Thymus (tissue), 11 donors: Measurements from ENCODE around the gene ANKRD12. TPM values are rescaled to one million over a fixed set of nuclear protein-coding genes. Genes with fewer than 3 reads are reported as not detected.

Experiments used
- DNase-seq, 9 donors: peaks; one replicate each; pipeline ENCODE4 v3.0.0-alpha.2; 2013; ENCODE audit warnings: low spot score in 9 of 9, low read depth in 6 of 9, missing footprints in 1 of 9
- H3K27ac ChIP-seq, 2 donors: one replicate each; pipeline ENCODE4 v1.5.1; 2013; ENCODE audit warnings: control low read depth in 1 of 2, low read depth in 1 of 2, low read length in 1 of 2, mild to moderate bottlenecking in 1 of 2, moderate library complexity in 1 of 2
- H3K27me3 ChIP-seq, 2 donors: one replicate each; pipeline ENCODE4 v1.5.1; 2013; ENCODE audit warnings: low read length in 1 of 2; ENCODE audit not compliant: control insufficient read depth in 2 of 2, insufficient read depth in 1 of 2
- H3K36me3 ChIP-seq, 2 donors: one replicate each; pipeline ENCODE4 v1.5.1; 2013; ENCODE audit warnings: low read length in 1 of 2, mild to moderate bottlenecking in 1 of 2, moderate library complexity in 1 of 2; ENCODE audit not compliant: control insufficient read depth in 2 of 2, insufficient read depth in 2 of 2
- H3K4me1 ChIP-seq, 2 donors: one replicate each; pipeline ENCODE4 v1.5.1; 2013; ENCODE audit warnings: low read length in 2 of 2; ENCODE audit not compliant: control insufficient read depth in 2 of 2, insufficient read depth in 2 of 2
- H3K4me3 ChIP-seq, 2 donors: one replicate each; pipeline ENCODE4 v1.5.1; 2013; ENCODE audit warnings: low read length in 2 of 2, control low read depth in 1 of 2, mild to moderate bottlenecking in 1 of 2
- H3K9me3 ChIP-seq, 2 donors: one replicate each; pipeline ENCODE4 v1.5.1; 2013; ENCODE audit warnings: low read length in 1 of 2, mild to moderate bottlenecking in 1 of 2; ENCODE audit not compliant: control insufficient read depth in 2 of 2, insufficient read depth in 1 of 2
- WGBS: extraction: QIAGEN DNeasy Blood & Tissue Kit; methylation state at CpG from one replicate; pipeline ENCODE4 v1.1.7; 2013; 5-methylcytosine and 5-hydroxymethylcytosine counted together
- polyA plus RNA-seq: library from polyadenylated mRNA; stranded (reverse); fragments of 200-250 nt; gene quantifications from one replicate; pipeline ENCODE4 v1.2.3, GENCODE V29; 2013
- total RNA-seq: library from RNA; stranded (reverse); fragments of 120-200 nt; gene quantifications from one replicate; pipeline ENCODE4 v1.2.4, GENCODE V29; 2013
- donor health status: healthy.

ANKRD12 gene
- total and polyA plus RNA-seq, 2 donors: 13.0 to 57.9 TPM

DNA sequence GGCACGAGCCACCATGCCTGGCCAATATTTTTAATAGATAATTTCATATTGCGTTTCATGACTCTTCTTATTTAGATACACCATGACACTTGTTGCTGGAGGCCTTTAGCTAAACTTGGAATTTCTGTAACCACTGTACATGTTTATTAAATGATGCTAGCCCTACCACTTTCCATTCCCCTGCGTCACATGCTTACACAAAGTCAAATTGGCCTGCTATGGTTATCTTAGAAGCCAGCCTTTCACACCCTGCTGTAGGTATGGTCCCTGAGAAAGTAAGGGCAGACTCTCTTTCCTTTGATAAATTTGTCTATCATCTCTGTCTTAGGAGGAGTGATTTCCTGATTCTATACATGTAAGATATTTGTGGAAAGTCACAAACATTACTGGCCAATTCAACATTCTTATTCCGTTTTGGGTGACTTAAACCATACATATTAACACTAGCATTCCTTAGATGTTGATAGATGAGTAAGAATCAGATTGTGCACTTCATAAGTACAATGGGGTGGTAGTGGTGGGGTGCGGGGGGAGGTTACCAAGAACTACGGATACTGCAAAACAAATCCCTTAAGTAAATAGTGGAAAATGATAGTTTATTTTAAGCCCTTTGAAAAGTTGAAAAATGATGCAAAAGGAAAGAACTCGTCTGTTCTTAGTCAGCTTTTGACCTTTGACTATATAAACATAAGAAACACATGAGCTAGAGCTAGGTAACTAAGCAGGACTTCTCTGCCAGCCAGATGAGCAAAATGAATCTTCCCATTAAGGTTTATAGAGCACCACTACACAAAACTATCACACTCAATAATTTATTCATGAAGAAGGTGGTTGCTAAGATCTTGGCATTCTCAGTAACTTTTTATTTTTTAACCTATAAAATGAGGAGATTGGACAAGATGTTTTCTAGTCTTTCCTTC is 42.0 kb upstream of the ANKRD12 start:
- H3K4me3 ChIP-seq: no peak overlapping the region
- H3K9me3 ChIP-seq: no peaks in the 10 kb centered on the region
- WGBS: 93% methylated on average over 7 of the region's 7 CpGs
- no peak for DNase-seq
- H3K36me3 ChIP-seq: no peaks in the 10 kb centered on the region
- peaks cover 6 to 10% of the 10 kb centered on the region in 2 donors for H3K4me1 ChIP-seq
- no peaks in the 10 kb centered on the region for H3K27me3 ChIP-seq
- H3K27ac ChIP-seq: peak overlapping the region in 1 of 2 donors; percentile 45

DNA sequence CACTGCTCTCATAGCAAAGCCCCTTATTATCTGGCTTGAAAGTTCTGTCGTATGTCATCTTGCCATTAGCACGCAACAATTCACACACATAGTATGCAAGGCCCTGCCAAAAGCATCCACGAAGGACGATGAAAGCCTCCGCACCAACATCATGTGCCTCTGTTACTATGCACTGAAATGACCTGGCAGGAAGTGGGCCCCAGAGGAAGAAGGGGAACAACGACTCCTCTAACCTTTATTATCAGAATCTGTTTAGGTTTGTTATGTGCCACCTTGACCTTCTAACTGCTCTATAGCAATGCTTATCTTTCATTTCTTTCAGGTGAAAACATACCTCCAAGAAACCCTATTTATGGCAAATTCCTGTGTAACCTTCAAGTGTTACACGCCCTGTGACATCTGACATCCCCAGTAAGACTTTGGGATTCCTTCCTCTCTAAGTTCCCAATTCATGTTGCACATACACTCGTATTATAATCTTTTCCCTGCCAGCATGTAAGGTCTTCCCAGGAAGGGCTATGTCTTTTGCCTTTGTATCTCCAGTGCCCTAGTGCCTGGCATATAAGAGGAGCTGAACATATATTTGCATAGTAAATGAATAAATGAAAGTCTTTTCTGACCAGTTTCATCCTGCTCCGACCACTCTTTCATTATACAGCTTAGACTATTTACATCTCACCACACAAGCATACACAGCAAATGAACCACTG is 41.1 kb upstream of the ANKRD12 start:
- DNase-seq: peak in 6 of 9 donors; percentile 48 to 82 (median 54)
- Histone ChIP-seq H3K4me3 (no peak overlapping the region), H3K27ac (peak overlapping the region; percentile 45 to 66), H3K9me3 (no peaks in the 10 kb centered on the region), H3K27me3 (no peaks in the 10 kb centered on the region), H3K4me1 (peaks cover 6 to 10% of the 10 kb centered on the region in 2 donors), H3K36me3 (no peaks in the 10 kb centered on the region)
- WGBS: 46% methylated on average over 9 of the region's 9 CpGs

DNA sequence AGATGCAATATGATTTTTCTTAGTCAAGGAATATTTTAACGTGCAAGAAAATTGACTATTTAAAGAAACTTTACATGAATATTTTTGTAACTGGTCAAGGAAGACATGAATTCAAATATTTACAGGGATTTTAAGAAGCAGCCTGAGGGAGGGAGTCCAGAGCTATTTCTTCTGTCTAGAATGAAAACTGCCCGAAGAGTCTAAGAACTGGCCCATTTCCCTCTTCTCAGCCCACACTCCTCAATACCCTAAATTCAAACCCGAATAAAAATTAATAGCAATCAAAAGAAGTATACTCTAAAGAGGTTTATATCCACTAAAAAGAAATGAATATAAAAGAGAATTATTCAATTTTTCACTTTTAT is 40.6 kb upstream of the ANKRD12 start:
- Histone ChIP-seq H3K36me3 (no peaks in the 10 kb centered on the region), H3K27ac (no peak overlapping the region)
- 96% methylated on average over 3 of the region's 3 CpGs for WGBS

DNA sequence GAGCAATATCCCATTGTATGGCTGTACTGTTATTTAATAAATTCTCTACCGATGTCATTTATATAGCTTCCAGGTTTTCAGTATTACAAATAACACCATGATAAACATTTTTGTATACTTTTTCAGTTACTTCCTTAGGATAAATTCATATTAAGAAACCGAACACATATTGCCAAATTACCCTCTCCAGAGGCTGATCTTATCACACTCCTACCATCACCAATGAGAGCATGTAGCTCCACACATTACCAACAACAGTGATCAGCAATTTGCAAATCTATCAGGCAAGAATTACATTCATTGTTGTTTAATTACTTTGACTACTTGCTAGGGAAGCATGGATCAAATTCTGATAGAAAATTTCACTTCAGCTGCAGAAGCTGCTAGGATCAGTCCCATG is 39.9 kb upstream of the ANKRD12 start:
- Histone ChIP-seq H3K27me3 (no peaks in the 10 kb centered on the region), H3K9me3 (no peaks in the 10 kb centered on the region), H3K36me3 (no peaks in the 10 kb centered on the region), H3K4me1 (peaks cover 10 to 14% of the 10 kb centered on the region in 2 donors), H3K27ac (no peak overlapping the region), H3K4me3 (no peak overlapping the region)
- no peak for DNase-seq
- WGBS: 92% methylated on average over 2 of the region's 2 CpGs

More for the DNA sequence above, 40.6 kb upstream of the ANKRD12 start:
- Histone ChIP-seq H3K27me3 (no peaks in the 10 kb centered on the region), H3K9me3 (no peaks in the 10 kb centered on the region), H3K4me3 (no peak overlapping the region), H3K4me1 (peaks cover 6 to 10% of the 10 kb centered on the region in 2 donors)
- DNase-seq: no peak

DNA sequence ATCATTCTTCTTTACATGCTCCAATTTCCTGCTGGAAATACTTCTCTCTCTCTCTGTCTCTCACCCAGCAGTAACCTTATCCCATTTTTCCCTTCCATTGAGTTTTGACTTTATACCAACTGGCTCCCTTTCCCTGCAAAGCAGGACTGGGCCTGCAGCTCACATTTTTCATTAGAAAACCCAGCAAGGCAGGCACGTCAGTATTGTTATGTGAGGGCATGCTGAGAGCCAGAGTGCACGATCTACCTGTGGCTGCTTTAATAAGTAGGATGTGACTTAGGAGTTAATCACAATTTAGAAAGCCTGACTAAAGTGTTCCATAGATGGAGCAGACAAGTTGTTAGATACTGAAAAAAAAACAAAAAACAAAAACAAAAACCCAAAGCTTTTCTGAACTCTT is 39.2 kb upstream of the ANKRD12 start:
- no peaks in the 10 kb centered on the region for H3K27me3 ChIP-seq
- H3K4me1 ChIP-seq: peaks cover 11 to 15% of the 10 kb centered on the region in 2 donors
- no peak overlapping the region for H3K4me3 ChIP-seq
- H3K9me3 ChIP-seq: no peaks in the 10 kb centered on the region
- no peak for DNase-seq
- H3K36me3 ChIP-seq: no peaks in the 10 kb centered on the region
- H3K27ac ChIP-seq: no peak overlapping the region
- 92% methylated on average over 2 of the region's 2 CpGs for WGBS

DNA sequence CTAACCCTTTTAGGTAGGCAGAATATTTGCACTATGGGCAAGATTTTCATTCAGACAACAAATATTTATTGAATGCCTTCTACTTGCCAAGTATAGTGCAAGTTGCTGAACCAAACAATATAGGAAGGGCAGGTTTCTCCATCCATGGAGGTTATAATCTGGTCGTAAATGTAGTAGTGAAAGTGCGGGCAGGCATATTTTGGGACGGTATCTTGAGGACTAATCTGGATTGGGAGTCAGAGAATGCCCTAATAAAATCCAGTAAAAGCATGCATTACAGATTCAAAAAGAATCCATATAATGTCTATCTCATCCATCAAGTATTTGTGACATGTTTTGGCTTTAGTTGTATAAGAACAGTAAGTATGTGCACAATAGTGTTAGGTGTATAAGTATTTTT is 35.8 kb upstream of the ANKRD12 start:
- Histone ChIP-seq H3K9me3 (no peaks in the 10 kb centered on the region), H3K27ac (no peak overlapping the region), H3K4me3 (no peak overlapping the region), H3K4me1 (peaks cover 11 to 12% of the 10 kb centered on the region in 2 donors), H3K36me3 (peaks cover 0 to under 1% of the 10 kb centered on the region in 2 donors), H3K27me3 (no peaks in the 10 kb centered on the region)
- 97% methylated on average over 3 of the region's 3 CpGs for WGBS
- DNase-seq: no peak

DNA sequence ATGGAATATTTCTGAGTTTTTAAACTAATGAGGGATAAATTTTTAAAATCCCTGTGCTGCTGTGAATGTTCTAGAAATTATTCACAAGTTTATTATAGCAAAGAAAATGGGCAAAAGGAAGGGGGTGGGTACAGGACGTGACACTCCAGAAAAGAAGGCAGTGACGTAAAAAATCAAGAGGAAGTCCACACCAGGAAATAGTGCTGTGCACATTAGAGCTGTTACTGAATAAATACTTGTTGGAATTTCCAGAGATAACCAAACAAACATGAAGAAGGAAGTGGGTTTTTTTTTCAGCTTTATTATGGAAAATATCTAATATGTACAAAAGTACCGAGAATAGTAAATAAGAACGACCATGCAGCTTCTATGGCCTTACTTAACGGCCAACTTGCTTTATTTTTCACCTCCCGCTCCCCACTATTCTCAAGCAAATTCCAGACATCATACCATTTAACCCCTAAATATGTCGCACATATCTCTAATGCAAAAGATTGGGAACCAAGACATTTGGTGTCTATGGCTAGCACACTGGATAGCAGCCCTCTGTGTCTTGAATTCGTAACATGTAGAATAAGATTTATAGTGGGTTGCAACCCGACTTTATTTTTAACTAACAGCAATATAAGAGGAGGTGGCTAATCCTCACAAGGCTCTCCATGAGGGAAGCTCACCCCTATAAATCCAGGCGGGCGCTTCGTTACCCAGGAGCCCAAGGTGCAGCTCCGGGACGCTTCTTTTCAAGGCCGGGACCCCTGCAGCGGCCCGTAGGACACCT is 34.7 kb upstream of the ANKRD12 start:
- Histone ChIP-seq H3K4me1 (peaks cover 20 to 22% of the 10 kb centered on the region in 2 donors), H3K4me3 (peak overlapping the region; percentile 78 to 87), H3K36me3 (peaks cover 0 to 6% of the 10 kb centered on the region in 2 donors), H3K27ac (peak overlapping the region; percentile 86 to 94), H3K27me3 (no peaks in the 10 kb centered on the region), H3K9me3 (no peaks in the 10 kb centered on the region)
- WGBS: under 1% methylated on average over 17 of the region's 17 CpGs
- peak in 8 of 9 donors; percentile 32 to 85 (median 53) for DNase-seq

DNA sequence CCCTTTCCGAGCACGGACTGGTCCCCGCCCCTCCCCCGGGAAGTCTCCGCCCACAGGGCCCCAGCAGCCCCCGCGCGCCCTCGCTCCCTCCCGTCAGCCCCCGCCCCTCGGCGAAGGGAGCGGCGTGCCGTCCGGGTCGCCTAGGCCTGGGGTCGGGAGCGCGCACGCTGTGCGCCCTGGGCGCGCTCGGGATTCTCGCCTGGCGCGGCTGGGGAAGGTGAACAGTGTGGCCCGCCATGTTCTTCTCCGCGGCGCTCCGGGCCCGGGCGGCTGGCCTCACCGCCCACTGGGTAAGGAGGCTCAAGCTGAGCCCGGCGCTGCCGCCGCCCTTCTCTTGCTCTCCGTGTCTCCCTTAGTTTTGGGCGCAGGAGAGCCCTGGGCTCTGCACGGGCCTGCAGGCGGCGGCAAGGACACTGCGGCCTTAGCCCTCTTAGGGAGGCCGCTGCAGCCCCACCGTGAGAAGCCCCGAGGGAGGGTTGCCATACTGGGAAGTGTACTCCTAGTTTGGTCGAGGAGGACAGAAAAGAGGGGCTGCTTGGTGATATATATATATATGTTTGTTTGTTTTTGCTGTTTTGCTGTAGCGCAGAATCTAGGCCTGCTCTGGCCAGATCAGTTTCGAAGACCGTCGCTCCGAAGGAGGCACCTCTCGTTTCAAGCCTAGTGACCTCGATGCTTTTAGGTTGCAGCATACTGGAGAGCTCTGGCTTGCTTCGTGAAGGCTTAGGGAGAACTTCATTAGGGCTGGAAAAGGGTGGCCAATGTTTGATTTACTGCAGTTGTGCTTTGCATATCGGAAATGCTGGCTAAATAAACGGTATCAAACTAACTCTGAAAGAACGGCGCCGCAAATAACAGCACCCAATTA is 33.8 kb upstream of the ANKRD12 start, which contains the start of gene NDUFV2:
TSS of gene NDUFV2 (plus strand) at position 192 of the 868 bp plus-strand sequence. CDS start at position 237, 45 bp downstream.
- H3K27ac ChIP-seq: peak within 1 kb of the TSS; percentile 93 to 94
- H3K4me1 ChIP-seq: peaks cover 21 to 23% of the 10 kb centered on the region in 2 donors
- no peaks in the 10 kb centered on the region for H3K9me3 ChIP-seq
- peak; percentile 85 to 98 (median 96) for DNase-seq
- H3K36me3 ChIP-seq: peaks cover 0 to 8% of the 10 kb centered on the region in 2 donors
- H3K4me3 ChIP-seq: peak within 1 kb of the TSS; percentile 78 to 87
- H3K27me3 ChIP-seq: no peaks in the 10 kb centered on the region
- WGBS: 6% methylated on average over 64 of the region's 64 CpGs
